DMS53 treated with DMSO at 0.1 percent for 48 hours (cell line): ENCODE data around the gene PLEKHG4.

Experiments used
- DNase-seq: peaks from one replicate; lab custom pipeline; 2025; ENCODE audit not compliant: unreplicated experiment; lab: John Stamatoyannopoulos, UW

PLEKHG4 gene

DNA sequence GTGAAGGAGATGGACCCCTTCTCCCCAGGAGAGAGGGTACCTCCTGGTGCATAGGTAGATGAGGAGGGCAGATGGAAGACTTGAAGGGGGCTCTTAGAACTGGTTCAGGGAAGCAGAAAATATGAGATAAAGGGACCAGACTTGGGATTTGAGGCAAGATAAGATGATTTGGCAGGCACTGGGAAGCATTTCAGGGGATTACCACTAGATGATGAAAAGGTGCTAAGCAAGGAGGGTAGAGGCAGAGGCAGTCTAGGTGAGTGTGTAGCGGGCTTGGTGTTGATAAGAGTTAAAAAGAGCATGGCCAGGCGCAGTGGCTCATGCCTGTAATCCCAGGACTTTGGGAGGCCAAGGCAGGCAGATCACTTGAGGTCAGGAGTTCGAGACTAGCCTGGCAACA lies 16.1 kb upstream of the PLEKHG4 start:
- DNase-seq = no peak

DNA sequence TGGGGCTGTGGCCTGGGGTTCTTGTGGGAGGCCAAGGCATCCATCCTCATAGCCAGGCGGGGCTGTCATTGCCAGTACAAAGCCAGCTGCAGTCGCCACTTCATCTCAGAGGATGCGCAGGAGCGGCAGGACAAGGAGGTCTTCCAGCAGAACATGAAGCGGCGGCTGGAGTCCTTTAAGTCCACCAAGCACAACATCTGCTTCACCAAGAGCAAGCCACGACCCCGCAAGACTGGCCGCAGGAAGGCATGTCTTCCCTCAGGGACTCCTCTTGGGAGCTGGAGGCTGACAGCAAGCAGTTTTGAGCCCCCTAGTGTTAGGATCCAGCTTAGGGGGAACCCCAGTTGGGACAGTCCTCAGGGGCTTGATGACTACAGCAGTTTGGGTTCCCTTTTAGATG lies 15.1 kb upstream of the PLEKHG4 start:
- DNase-seq = no peak

DNA sequence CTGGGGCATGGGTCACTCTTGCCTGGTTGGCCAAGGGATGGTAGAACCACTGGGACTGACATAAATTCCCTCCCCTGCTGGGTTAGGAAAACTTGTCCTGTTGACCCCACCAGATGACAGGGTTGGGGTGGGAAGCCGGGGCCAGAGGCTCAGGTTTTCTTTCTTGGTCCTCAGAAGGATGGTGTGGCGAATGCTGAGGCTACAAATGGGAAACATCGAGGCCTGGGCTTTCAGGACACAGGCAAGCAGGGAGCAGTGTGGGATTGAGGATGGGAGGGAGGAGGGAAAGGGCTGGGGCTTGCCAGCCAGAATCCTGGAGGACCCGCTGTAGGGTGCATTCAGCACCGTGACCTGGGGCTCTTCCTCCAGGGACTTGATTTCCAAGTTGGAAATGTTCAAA lies 14.5 kb upstream of the PLEKHG4 start:
- no peak for DNase-seq

DNA sequence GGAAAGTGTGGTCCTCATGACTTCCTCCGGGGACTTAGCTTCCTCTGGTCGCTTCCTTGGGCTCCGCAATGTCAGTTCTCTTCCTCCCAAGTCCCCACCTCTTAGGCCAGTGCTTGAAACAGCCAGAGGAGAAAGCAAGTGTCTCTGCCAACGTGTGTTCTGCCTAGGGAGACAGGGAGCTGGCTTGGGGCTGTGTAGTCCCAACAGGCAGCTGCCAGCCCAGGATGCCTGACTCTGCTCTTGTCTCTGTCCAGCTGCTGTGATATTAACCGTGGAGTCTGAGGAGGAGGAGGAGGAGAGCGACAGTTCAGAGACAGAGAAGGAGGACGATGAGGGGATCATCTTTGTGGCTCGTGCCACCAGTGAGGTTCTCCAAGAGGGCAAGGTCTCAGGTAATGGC lies 13.5 kb upstream of the PLEKHG4 start:
- DNase-seq = no peak

DNA sequence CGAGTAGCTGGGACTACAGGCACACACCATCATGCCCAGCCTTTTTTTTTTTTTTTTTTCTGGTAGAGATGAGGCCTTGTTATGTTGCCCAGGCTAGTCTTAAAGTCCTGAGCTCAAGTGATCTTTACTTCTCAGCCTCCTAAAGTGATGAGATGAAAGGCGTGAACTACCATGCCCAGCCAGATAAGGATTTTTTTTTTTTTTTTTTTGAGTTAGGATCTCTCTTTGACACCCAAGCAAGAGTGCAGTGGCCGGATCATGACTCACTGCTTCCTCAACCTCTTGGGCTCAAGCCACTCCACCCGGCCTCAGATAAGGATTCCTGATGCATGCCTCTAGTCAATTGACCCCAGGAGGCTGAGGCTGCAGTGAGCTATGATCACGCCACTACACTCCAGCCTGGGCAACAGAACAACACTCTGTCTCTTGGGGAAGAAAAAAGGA lies 11.2 kb upstream of the PLEKHG4 start:
- peak; percentile 4 for DNase-seq

DNA sequence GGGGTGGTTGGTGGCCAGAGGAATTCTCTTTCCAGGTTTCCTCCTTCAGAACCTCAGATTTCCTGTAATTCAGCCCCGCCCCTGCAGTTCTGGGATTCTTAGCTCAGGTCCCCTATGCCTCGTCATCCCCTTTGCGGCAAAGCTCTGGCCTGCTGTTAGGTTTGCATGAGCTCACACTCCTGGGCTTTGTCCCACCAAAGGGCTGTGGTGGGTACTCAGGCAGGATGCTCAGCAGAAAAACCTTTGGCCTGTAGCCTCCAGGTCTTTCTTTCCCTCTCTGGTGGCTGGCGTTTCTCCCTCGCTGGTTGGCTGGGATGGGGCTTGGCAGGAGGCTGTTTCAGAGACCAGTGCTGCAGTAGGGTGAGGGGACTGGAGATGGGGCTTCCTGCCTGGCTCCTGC lies 9.6 kb upstream of the PLEKHG4 start:
- no peak for DNase-seq

DNA sequence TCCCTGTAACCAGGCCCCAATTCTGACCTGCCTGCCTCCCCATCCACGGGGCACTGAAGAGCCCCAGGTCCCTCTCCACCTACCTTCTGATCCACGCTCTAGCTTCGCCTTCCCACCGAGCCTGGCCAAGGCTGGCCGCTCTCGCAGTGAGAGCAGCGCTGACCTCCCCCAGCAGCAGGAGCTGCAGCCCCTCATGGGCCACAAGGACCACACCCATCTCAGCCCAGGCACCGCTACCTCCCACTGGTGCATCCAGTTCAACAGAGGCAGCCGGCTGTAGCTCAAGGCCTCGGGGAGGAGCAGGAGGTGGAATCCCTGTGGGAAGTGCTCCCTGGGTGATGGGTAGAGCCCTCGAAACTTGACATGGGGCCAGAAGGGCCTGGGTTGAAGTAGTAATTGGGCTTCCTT lies 8.4 kb upstream of the PLEKHG4 start:
- no peak for DNase-seq

DNA sequence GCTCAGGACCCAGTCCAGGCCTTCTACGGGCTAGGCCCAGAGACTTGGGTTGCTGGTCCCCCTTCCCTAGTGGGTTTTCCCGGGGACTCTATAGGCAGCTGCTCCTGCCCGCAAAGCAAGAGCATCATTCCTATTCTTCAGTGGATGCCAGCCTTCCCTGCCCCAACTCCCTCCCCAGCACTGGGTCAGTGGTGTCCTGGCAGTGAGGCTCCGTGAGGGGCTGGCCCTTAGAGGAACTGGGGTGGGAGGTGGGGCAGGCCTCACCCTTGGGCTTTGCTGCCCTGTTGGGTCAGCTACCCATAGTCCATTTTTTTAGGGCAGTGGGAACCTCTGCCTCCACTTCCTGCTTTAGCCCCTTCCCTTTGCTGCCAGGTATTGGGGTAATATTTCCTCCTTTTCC lies 7.9 kb upstream of the PLEKHG4 start:
- no peak for DNase-seq

DNA sequence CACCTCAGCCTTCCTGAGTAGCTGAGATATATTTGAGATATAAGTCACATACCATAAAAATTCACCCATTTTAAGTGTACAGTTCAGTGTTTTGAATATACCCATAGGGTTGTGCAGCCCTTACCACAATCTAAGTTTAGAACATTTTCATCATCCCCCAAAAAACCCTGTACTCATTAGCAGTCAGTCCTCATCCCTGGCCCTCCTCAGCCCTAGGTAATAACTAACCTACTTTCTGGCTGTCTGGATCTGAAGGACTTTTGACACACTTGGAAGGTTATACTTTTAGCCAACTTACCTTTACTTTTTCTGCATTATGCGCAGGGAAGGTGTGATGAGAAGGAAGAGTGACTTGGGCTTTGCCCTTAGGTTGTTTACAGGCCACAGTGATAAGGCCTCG lies 4.0 kb upstream of the PLEKHG4 start:
- no peak for DNase-seq

DNA sequence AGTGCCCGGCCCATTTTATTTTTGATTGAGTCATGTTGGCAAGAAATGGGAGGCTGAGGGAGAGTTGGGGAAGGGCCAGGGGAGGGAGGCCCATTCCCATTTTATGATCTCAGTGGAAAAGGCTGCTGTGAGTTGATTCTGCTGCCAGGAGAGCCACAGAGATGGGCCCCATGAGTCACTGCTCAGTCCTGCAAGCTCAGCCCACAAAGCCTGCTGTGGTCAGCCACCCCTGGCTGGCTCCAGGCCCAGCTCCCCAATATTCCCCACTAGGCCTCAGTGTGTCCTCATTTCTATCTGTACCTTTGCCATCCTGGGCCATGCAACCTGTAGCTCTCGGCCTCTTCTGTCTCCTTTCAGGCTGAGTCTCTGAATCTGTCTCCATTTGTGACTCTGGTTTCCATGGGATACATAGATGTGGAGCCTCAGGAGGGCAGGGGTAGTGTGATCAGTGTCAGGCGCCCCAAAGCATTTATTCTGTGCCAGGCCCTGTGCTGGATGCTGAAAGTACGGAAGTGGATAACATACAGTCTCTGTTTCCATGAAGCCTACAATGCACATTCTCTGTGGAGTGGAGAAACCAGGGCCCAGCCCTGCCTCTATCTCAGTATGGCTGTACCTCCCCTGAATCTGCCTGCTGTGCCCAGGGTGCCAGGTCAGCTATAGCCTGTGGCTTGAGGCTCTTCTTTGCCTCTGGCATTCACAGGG lies 1.9 kb upstream of the PLEKHG4 start:
- DNase-seq = no peak

DNA sequence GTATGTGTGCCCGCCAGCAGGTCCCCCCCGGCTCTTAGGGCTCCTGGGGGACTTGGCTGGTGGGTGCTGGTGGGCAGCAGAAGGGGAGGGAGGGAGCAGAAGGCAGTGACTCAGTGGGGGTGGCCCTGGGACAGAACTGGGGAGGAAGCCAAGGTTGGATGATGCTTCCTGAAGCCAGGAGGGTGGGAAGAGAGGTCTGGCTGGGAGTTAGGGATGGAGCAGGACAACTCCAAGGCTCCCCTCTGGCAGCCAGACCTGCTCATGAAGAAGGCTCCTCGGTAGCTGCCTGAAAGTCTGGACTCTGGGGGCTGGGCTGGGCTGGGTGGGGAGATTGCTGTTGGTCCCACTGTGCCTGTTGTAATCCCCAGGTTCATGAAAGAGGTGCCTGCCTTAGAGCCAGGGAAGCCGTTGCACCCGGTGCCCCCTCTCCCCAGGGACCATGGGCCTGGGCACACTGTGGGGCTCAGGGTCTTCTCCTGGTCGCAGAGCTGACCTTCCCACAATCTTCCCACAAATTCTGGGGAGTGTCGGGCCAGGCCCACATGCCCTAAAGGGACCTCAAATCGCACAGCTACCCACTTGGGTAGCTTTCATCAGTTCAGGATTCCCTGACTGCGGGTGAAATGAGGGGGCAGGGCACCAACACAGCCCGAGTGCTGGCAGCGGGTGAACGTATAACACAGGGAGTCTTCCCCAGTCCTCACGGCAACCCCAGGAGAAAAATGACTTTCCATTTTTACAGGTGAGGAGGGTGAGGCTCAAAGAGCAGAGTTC lies 1.1 kb upstream of the PLEKHG4 start:
- DNase-seq = no peak

DNA sequence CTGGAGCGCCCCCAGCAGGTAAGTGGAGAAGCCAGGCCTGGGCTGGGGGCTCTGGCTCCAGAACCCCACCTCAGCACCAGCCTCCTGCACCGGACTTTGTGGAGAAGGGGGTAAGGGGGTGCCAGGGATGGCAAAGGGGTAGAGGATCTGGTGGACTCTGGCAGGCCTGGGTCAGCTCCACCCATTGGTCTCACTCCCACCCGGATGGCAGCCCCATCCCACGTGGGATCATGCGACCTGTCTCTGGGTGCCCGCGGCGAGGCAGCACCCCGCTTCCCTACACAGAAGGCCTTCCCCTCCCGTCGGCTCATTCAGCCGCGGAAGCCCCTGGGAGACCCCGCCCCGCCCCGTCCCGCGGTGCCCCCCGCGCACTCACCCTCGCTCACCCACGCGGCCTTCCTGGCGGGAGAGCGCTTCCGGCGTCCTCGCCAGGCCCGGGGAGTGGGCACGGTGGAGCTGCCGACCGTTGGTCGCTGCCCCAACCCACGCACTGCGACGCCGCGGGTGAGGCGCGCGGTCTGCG lies 498 bp upstream of the PLEKHG4 start:
- peak; percentile 22 for DNase-seq

DNA sequence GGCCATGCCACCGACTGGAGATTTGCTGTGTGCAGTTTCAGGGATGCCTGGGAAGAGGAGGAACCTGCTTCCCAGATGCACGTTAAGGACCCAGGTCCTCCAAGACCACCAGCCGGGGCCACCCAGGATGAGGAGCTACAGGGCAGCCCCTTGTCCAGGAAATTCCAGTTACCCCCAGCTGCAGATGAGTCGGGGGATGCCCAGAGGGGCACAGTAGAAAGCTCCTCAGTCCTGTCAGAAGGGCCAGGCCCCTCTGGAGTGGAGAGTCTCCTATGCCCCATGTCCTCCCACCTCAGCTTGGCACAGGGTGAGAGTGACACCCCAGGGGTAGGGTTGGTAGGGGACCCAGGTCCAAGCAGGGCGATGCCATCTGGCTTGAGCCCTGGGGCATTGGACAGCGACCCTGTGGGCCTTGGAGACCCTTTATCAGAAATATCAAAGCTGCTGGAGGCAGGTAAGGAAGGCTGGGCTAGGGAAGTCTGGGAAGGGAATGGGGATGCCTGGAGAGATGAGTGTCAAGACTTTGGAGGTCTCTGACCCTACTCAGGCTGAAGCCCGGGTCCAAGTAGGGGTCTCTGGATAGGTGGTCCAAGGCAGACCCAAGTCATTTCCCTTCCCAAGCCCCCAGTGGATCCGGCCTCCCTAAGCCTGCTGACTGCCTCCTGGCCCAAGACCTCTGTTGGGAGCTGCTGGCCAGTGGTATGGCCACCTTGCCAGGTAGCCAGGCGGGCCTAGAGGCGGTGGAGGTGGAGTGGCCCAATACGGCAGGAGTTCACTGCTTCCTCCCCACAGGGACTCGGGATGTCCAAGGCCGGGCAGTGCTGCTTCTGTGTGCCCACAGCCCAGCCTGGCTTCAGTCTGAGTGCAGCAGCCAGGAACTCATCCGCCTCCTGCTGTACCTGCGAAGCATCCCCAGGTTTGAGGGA lies 1.0 kb downstream of the PLEKHG4 start:
- no peak for DNase-seq

DNA sequence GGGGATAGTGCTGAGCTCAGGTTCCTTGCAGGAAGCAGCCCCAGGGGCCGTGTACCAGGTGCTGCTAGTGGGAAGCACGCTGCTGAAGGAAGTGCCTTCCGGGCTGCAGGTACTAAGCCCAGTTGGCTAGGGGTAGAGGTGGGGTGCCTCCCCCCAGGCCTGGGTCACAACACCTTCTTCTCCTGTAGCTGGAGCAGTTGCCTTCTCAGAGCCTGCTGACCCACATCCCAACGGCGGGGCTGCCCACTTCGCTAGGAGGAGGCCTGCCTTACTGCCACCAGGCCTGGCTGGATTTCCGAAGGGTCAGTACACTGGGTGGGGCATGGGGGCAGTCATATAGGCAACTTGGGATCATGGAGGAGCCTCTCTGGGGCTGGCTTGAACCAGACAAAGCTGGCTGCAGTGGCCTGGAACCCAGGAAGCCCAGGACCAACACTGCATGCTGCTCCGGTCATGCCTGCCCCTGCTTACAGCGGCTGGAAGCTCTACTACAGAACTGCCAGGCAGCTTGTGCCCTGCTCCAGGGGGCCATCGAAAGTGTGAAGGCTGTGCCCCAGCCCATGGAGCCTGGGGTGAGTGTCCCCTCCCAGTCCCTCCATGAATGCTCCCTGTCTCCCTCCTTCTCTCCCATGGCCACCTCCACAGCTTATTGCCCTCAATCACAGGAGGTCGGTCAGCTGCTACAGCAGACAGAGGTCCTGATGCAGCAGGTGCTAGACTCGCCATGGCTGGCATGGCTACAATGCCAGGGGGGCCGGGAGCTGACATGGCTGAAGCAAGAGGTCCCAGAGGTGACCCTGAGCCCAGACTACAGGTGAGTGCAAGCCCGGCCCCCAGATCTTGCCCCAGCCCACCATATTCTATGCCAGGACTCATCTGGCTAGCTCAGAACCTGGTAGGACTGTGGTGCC lies 2.5 kb downstream of the PLEKHG4 start:
- no peak for DNase-seq

DNA sequence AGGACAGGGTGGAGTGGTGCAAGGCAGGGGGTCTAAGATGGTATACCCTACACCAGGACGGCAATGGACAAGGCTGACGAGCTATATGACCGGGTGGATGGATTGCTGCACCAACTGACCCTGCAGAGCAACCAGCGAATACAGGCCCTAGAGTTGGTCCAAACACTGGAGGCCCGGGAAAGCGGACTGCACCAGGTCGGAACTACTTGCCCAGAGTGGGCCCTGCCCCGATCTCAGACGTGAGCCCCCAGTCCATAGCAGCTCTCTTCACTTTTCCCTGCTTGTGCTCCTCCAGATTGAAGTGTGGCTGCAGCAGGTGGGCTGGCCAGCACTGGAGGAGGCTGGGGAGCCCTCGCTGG lies 3.1 kb downstream of the PLEKHG4 start:
- DNase-seq = no peak

DNA sequence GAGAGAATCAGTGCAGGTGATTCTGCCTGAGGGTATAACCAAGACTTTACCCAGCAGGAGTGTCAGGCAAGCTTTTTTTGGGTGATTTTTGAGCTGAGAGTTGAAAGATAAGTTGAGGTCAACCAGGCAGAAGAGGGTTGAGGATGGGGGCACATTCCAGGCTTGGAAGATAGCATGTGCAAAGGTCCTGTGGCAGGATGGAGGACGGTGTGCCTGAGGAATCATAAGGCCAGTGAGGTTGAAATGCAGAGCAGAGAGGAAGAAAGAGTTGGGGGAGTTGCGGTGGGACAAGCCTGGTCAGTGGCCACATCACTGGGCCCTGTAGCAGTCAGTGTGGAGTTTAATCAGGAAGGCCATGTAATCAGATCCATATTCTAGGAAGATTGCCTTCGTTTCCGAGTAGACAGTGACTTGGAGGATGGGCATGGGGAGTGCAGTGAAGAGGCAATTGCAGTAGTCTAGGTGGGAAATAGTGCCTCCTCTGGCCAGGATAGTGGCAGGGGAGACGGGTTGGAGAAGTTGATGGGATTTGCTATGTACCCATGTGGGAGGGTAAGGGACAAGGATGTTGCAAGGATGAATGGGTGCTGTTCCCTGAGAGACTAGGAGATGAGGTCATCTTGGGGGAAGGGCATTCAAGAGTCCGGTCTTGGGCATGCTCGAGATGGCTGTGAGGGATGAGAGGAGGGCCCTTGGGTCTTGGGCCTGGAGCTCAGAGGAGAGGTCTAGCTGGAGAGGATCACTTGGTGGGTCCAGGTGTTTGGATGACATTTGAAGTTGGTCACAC lies 3.9 kb downstream of the PLEKHG4 start:
- DNase-seq = no peak

DNA sequence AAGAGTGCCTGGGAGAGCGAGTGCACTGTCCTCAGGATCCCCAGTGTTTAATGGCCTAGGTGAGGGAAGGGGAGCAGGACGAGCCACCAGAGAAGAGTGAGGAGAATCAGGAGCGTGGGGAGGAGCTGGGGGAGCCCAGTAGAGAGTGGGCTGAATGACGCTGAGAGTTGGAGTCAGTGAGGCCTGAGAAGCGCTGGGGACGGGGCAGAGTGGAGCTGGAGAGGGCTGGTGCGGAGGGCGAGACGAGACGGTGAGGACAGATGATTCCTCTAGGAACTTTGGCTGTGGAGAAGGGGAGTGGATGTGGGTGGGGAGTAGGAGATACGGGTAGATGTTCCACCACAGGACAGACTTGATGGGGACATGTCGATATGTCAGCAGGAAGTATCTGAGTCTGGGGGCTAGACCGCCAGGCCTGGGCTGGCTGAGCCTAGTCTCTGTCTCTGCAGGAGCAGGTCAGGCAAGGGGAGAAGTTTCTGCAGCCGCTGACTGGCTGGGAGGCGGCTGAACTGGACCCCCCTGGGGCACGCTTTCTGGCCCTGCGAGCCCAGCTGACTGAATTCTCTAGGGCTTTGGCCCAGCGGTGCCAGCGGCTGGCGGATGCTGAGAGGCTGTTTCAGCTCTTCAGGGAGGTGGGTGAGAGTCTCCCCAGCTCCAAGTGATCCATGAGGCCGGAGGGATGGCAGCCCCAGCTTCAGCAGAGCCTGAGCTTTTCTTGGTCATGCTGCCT lies 4.7 kb downstream of the PLEKHG4 start:
- no peak for DNase-seq

DNA sequence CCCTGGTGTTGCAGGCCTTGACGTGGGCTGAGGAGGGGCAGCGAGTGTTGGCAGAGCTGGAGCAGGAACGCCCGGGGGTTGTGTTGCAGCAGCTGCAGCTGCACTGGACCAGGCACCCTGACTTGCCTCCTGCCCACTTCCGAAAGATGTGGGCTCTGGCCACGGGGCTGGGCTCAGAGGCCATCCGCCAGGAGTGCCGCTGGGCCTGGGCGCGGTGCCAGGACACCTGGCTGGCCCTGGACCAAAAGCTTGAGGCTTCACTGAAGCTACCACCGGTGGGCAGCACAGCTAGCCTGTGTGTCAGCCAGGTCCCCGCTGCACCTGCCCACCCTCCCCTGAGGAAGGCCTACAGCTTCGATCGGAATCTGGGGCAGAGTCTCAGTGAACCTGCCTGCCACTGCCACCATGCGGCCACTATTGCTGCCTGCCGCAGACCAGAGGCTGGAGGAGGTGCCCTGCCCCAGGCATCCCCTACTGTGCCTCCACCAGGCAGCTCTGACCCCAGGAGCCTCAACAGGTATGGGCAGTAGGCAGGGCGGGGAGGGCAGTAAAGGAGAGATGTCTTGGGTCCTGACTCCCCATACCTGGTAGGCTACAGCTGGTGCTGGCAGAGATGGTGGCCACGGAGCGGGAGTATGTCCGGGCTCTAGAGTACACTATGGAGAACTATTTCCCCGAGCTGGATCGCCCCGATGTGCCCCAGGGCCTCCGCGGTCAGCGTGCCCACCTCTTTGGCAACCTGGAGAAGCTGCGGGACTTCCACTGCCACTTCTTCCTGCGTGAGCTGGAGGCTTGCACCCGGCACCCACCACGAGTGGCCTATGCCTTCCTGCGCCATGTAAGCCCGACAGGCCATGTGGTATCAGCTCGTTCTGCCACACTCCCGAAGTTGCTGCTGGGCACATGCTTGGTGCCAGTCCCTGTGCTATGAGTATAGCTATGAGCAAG lies 5.6 kb downstream of the PLEKHG4 start:
- no peak for DNase-seq
